Fibroblast of villous mesenchyme (primary cell): ENCODE measurements around the gene EXD2. TPM values are rescaled to one million over a fixed set of nuclear protein-coding genes. Genes with fewer than 3 reads are reported as not detected.

Source experiments
- DNase-seq: peaks from one replicate; pipeline ENCODE4 v3.0.0-alpha.2; 2010; ENCODE audit warnings: low read depth
- H3K4me3 ChIP-seq: 2 replicates; pipeline ENCODE4 v1.5.1; 2011; ENCODE audit warnings: low read depth, mild to moderate bottlenecking, low read length
- CTCF ChIP-seq: IDR thresholded peaks from 2 replicates; pipeline ENCODE4 v1.5.1; 2012; ENCODE audit warnings: low read depth, mild to moderate bottlenecking, low read length; ENCODE audit not compliant: insufficient read depth
- total RNA-seq: library from RNA; depleted of rRNA; stranded (reverse); fragments of >200 nt; gene quantifications from 2 replicates; pipeline ENCODE4 v1.2.3, GENCODE V29; 2012

Gene EXD2
- total RNA-seq, 1 donor: 18.6 TPM

- no peak for TF ChIP-seq CTCF
Measured at GRCh38 chr14:69246331-69246730, 55.0 kb downstream of the EXD2 start.

GRCh38 chr14:69247676-69248440 lies 56.6 kb downstream of the EXD2 start:
- DNase-seq: peak; percentile 85
- no peak overlapping the region for H3K4me3 ChIP-seq
- TF ChIP-seq CTCF: peak; percentile 39

More at GRCh38 chr14:69246331-69246730, 55.0 kb downstream of the EXD2 start:
- DNase-seq: no peak
- no peak overlapping the region for H3K4me3 ChIP-seq

- no peak for TF ChIP-seq CTCF
- H3K4me3 ChIP-seq: no peak overlapping the region
- DNase-seq: no peak
Measured at GRCh38 chr14:69249603-69250002, 58.3 kb downstream of the EXD2 start.

GRCh38 chr14:69252851-69253250 lies 61.6 kb downstream of the EXD2 start:
- no peak for TF ChIP-seq CTCF
- DNase-seq: no peak
- H3K4me3 ChIP-seq: no peak overlapping the region

GRCh38 chr14:69259168-69259526 lies 67.8 kb downstream of the EXD2 start:
- no peak for TF ChIP-seq CTCF
- peak overlapping the region; percentile 46 for H3K4me3 ChIP-seq
- DNase-seq: no peak

- peak; percentile 19 for DNase-seq
- peak; percentile 22 for TF ChIP-seq CTCF
- H3K4me3 ChIP-seq: peak within 1 kb of the TSS; percentile 46
Measured at GRCh38 chr14:69259527-69260189, 68.4 kb downstream of the EXD2 start, which contains the start of gene GALNT16. Gene GALNT16, plus strand, starts transcription at chr14:69260158. Its CDS starts 133 bp downstream, at chr14:69260291.
